ENCODE results near the gene USP54. TPM values are rescaled to one million over a fixed set of nuclear protein-coding genes. Genes with fewer than 3 reads are reported as not detected.

USP54 gene
- total and polyA plus RNA-seq, 2 donors from 2014 or later, result 5.8 to 46.9 TPM

DNA sequence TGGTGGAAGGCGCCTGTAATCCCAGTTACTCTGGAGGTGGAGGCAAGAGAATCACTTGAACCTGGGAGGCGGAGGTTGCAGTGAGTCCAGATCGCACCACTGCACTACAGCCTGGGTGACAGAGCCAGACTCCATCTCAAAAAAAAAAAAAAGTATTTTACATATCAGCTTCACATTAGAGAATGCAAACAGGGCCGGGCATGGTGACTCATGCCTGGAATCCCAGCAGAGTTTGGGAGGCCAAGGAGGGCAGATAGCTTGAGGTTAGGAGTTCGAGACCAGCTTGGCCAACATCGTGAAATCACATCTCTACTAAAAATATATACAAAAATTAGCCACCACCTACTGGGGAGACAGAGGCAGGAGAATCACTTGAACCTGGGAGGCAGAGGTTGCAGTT is 31.6 kb downstream of the USP54 start:
- Histone ChIP-seq H3K27ac (ENCODE audit: low read depth in 2 of 2, low read length in 2 of 2) (no peak overlapping the region), H3K27me3 (ENCODE audit: control insufficient read depth, insufficient read depth, low read length) (no peaks in the 10 kb centered on the region), H3K9ac (ENCODE audit: low read length in 3 of 3) (no peak overlapping the region), H3K4me3 (ENCODE audit: low read length in 3 of 3) (no peak overlapping the region), H3K36me3 (ENCODE audit: control insufficient read depth in 2 of 3, insufficient read depth in 3 of 3, low read length in 3 of 3) (no peaks in the 10 kb centered on the region), H3K9me3 (ENCODE audit: control insufficient read depth in 2 of 3, insufficient read depth in 1 of 3, low read length in 3 of 3) (no peaks in the 10 kb centered on the region), H3K4me1 (ENCODE audit: control insufficient read depth in 2 of 3, insufficient read depth in 2 of 3, low read depth in 1 of 3, low read length in 3 of 3) (no peaks in the 10 kb centered on the region)
- no peak for TF ChIP-seq CTCF (IDR thresholded peaks at IDR 0.05; ENCODE audit: borderline replicate concordance, extremely low read depth, insufficient read depth)
- DNase-seq (no peak), FAIRE-seq (no peak)
- intact Hi-C loops (cut with DNase I), result no loop called here

- H3K36me3 ChIP-seq (ENCODE audit: control insufficient read depth in 2 of 3, insufficient read depth in 3 of 3, low read length in 3 of 3), result no peaks in the 10 kb centered on the region
- H3K9ac ChIP-seq (ENCODE audit: low read length in 3 of 3), result no peak overlapping the region
- H3K4me1 ChIP-seq (ENCODE audit: control insufficient read depth in 2 of 3, insufficient read depth in 2 of 3, low read depth in 1 of 3, low read length in 3 of 3), result no peaks in the 10 kb centered on the region
- DNase-seq (no peak), FAIRE-seq (no peak)
- TF ChIP-seq CTCF (IDR thresholded peaks at IDR 0.05; ENCODE audit: borderline replicate concordance, extremely low read depth, insufficient read depth), result no peak
- intact Hi-C loops (cut with DNase I), result no loop called here
- H3K27me3 ChIP-seq (ENCODE audit: control insufficient read depth, insufficient read depth, low read length), result no peaks in the 10 kb centered on the region
- H3K4me3 ChIP-seq (ENCODE audit: low read length in 3 of 3), result no peak overlapping the region
- H3K27ac ChIP-seq (ENCODE audit: low read depth in 2 of 2, low read length in 2 of 2), result no peak overlapping the region
- no peaks in the 10 kb centered on the region for H3K9me3 ChIP-seq (ENCODE audit: control insufficient read depth in 2 of 3, insufficient read depth in 1 of 3, low read length in 3 of 3)
These were observed 34.3 kb downstream of the USP54 start for GRCh38 chr10:73556855-73557254.

- FAIRE-seq (no peak), DNase-seq (no peak)
- Histone ChIP-seq H3K36me3 (ENCODE audit: control insufficient read depth in 2 of 3, insufficient read depth in 3 of 3, low read length in 3 of 3) (no peaks in the 10 kb centered on the region), H3K4me1 (ENCODE audit: control insufficient read depth in 2 of 3, insufficient read depth in 2 of 3, low read depth in 1 of 3, low read length in 3 of 3) (no peaks in the 10 kb centered on the region), H3K4me3 (ENCODE audit: low read length in 3 of 3) (no peak overlapping the region), H3K9me3 (ENCODE audit: control insufficient read depth in 2 of 3, insufficient read depth in 1 of 3, low read length in 3 of 3) (no peaks in the 10 kb centered on the region), H3K9ac (ENCODE audit: low read length in 3 of 3) (no peak overlapping the region), H3K27ac (ENCODE audit: low read depth in 2 of 2, low read length in 2 of 2) (no peak overlapping the region), H3K27me3 (ENCODE audit: control insufficient read depth, insufficient read depth, low read length) (no peaks in the 10 kb centered on the region)
- intact Hi-C loops (cut with DNase I), result no loop called here
- TF ChIP-seq CTCF (IDR thresholded peaks at IDR 0.05; ENCODE audit: borderline replicate concordance, extremely low read depth, insufficient read depth), result no peak
These were observed 36.4 kb downstream of the USP54 start for GRCh38 chr10:73554721-73555120.

GRCh38 chr10:73553761-73554160 is 37.4 kb downstream of the USP54 start:
- H3K9ac ChIP-seq (ENCODE audit: low read length in 3 of 3), result no peak overlapping the region
- no peaks in the 10 kb centered on the region for H3K9me3 ChIP-seq (ENCODE audit: control insufficient read depth in 2 of 3, insufficient read depth in 1 of 3, low read length in 3 of 3)
- no peak for DNase-seq
- no peak for TF ChIP-seq CTCF (IDR thresholded peaks at IDR 0.05; ENCODE audit: borderline replicate concordance, extremely low read depth, insufficient read depth)
- no peaks in the 10 kb centered on the region for H3K27me3 ChIP-seq (ENCODE audit: control insufficient read depth, insufficient read depth, low read length)
- intact Hi-C loops (cut with DNase I), result no loop called here
- H3K4me3 ChIP-seq (ENCODE audit: low read length in 3 of 3), result no peak overlapping the region
- H3K4me1 ChIP-seq (ENCODE audit: control insufficient read depth in 2 of 3, insufficient read depth in 2 of 3, low read depth in 1 of 3, low read length in 3 of 3), result no peaks in the 10 kb centered on the region
- no peak overlapping the region for H3K27ac ChIP-seq (ENCODE audit: low read depth in 2 of 2, low read length in 2 of 2)
- FAIRE-seq, result no peak
- H3K36me3 ChIP-seq (ENCODE audit: control insufficient read depth in 2 of 3, insufficient read depth in 3 of 3, low read length in 3 of 3), result no peaks in the 10 kb centered on the region

All from kidney (tissue), 14 donors.